ENCODE results near the gene ETFB. TPM values are rescaled to one million over a fixed set of nuclear protein-coding genes. Genes with fewer than 3 reads are reported as not detected.

The ETFB gene
- total RNA-seq, 1 experiment from 2014 or later = 66.2 TPM

GRCh38 chr19:51326216-51327065, 39.7 kb downstream of the ETFB start:
- Histone ChIP-seq H3K9me3 (ENCODE audit: control insufficient read depth, insufficient read depth, low read depth, low read length) (no peaks in the 10 kb centered on the region), H3K36me3 (ENCODE audit: control insufficient read depth, insufficient read depth, low read length) (no peaks in the 10 kb centered on the region), H3K4me3 (ENCODE audit: low read depth in 2 of 2, low read length in 2 of 2) (no peak overlapping the region), H3K4me1 (ENCODE audit: control insufficient read depth, insufficient read depth, low read length) (no peaks in the 10 kb centered on the region), H3K27me3 (ENCODE audit: control insufficient read depth, insufficient read depth, low read length) (no peaks in the 10 kb centered on the region), H3K27ac (ENCODE audit: low read length) (no peak overlapping the region)
- no peak for ATAC-seq
- ChIA-PET POLR2A (no interaction called here), CTCF (no interaction called here)
- in situ Hi-C loops (cut with HindIII; ENCODE audit: low pct_unique_long_range_greater_than_20kb, low sequenced_read_pairs) (no loop called here), intact Hi-C loops (cut with micrococcal nuclease; ENCODE audit: unreplicated experiment) (no loop called here)
- BruUV-seq (replicated peaks) = no TSS peak
- DNase-seq (ENCODE audit: low read depth, low spot score) = no peak
- TF ChIP-seq SIN3A (IDR thresholded peaks at IDR 0.05; ENCODE audit: borderline replicate concordance, insufficient read depth, low read depth, low read length) = no peak
- no peak for TF ChIP-seq TCF7L2 (IDR thresholded peaks at IDR 0.05; ENCODE audit: low read depth, low read length)
- TF ChIP-seq REST (IDR thresholded peaks at IDR 0.05; ENCODE audit: insufficient read depth in 1 of 2, low read depth in 2 of 2, low read length in 1 of 2) = no peak

GRCh38 chr19:51325161-51325976, 40.8 kb downstream of the ETFB start:
- H3K27ac ChIP-seq (ENCODE audit: low read length) = no peak overlapping the region
- TF ChIP-seq POLR2AphosphoS5 (IDR thresholded peaks at IDR 0.05; ENCODE audit: low read depth, low read length) (no peak), REST (IDR thresholded peaks at IDR 0.05; ENCODE audit: insufficient read depth in 1 of 2, low read depth in 2 of 2, low read length in 1 of 2) (no peak), CTCF (IDR thresholded peaks at IDR 0.05) (no peak), TCF7L2 (IDR thresholded peaks at IDR 0.05; ENCODE audit: low read depth, low read length) (no peak), SIN3A (IDR thresholded peaks at IDR 0.05; ENCODE audit: borderline replicate concordance, insufficient read depth, low read depth, low read length) (no peak)
- H3K27me3 ChIP-seq (ENCODE audit: control insufficient read depth, insufficient read depth, low read length) = no peaks in the 10 kb centered on the region
- ChIA-PET CTCF (no interaction called here), POLR2A (no interaction called here)
- no peak overlapping the region for H3K4me3 ChIP-seq (ENCODE audit: low read depth in 2 of 2, low read length in 2 of 2)
- intact Hi-C loops (cut with micrococcal nuclease; ENCODE audit: unreplicated experiment) = no loop called here
- BruUV-seq (replicated peaks) = no TSS peak
- DNase-seq (ENCODE audit: low read depth, low spot score) = no peak
- no peak for ATAC-seq
- H3K9me3 ChIP-seq (ENCODE audit: control insufficient read depth, insufficient read depth, low read depth, low read length) = no peaks in the 10 kb centered on the region
- in situ Hi-C loops (cut with HindIII; ENCODE audit: low pct_unique_long_range_greater_than_20kb, low sequenced_read_pairs) = no loop called here
- no peaks in the 10 kb centered on the region for H3K36me3 ChIP-seq (ENCODE audit: control insufficient read depth, insufficient read depth, low read length)
- H3K4me1 ChIP-seq (ENCODE audit: control insufficient read depth, insufficient read depth, low read length) = no peaks in the 10 kb centered on the region

Data from Panc1 (cell line).